H9 (cell line): Measurements from ENCODE around the gene MAN1A2. TPM values are rescaled to one million over a fixed set of nuclear protein-coding genes. Genes with fewer than 3 reads are reported as not detected.

Experiments
- DNase-seq: peaks from one replicate; pipeline ENCODE4 v3.0.0-alpha.2; 2017
- H2AFZ ChIP-seq: one replicate; pipeline ENCODE4 v1.6.1; 2013; ENCODE audit warnings: mild to moderate bottlenecking, low read length, control low read depth, moderate library complexity
- H2AK5ac ChIP-seq: 2 replicates; pipeline ENCODE4 v1.6.1; 2013; ENCODE audit warnings: low read length, control low read depth, mixed read lengths; ENCODE audit not compliant: insufficient read length
- H2BK120ac ChIP-seq: one replicate; pipeline ENCODE4 v1.6.1; 2013; ENCODE audit warnings: low read depth, mild to moderate bottlenecking, low read length, control low read depth, inconsistent platforms; ENCODE audit not compliant: poor library complexity, severe bottlenecking
- H2BK12ac ChIP-seq: 2 replicates; pipeline ENCODE4 v1.6.1; 2013; ENCODE audit warnings: low read length, control low read depth, mixed read lengths, low read depth; ENCODE audit not compliant: insufficient read length
- H2BK15ac ChIP-seq: 2 replicates; pipeline ENCODE4 v1.6.1; 2013; ENCODE audit warnings: low read depth, low read length, control low read depth
- H2BK20ac ChIP-seq: one replicate; pipeline ENCODE4 v1.6.1; 2013; ENCODE audit warnings: low read depth, mild to moderate bottlenecking, low read length, control low read depth, inconsistent platforms; ENCODE audit not compliant: poor library complexity, severe bottlenecking
- H2BK5ac ChIP-seq: 2 replicates; pipeline ENCODE4 v1.6.1; 2013; ENCODE audit warnings: low read length, control low read depth, mixed read lengths; ENCODE audit not compliant: insufficient read length
- H3K14ac ChIP-seq: 2 replicates; pipeline ENCODE4 v1.6.1; 2013; ENCODE audit warnings: low read length, control low read depth; ENCODE audit not compliant: insufficient read depth
- H3K18ac ChIP-seq: 2 replicates; pipeline ENCODE4 v1.6.1; 2013; ENCODE audit warnings: low read depth, mild to moderate bottlenecking, mixed read lengths, low read length, control low read depth; ENCODE audit not compliant: insufficient read length
- H3K23ac ChIP-seq: 2 replicates; pipeline ENCODE4 v1.6.1; 2013; ENCODE audit warnings: low read length, control low read depth, mixed read lengths, low read depth; ENCODE audit not compliant: insufficient read length
- H3K23me2 ChIP-seq: 2 replicates; pipeline ENCODE4 v1.6.1; 2013; ENCODE audit warnings: low read depth, mild to moderate bottlenecking, mixed read lengths, low read length, control low read depth; ENCODE audit not compliant: insufficient read length, poor library complexity, severe bottlenecking
- H3K27ac ChIP-seq: 2 replicates; pipeline ENCODE4 v1.5.1; 2013; ENCODE audit warnings: low read length, control low read depth, mixed read lengths, low read depth; ENCODE audit not compliant: insufficient read length
- H3K27me3 ChIP-seq: 2 replicates; pipeline ENCODE4 v1.6.1; 2013; ENCODE audit warnings: low read length, control low read depth, inconsistent platforms; ENCODE audit not compliant: insufficient read depth
- H3K4ac ChIP-seq: 2 replicates; pipeline ENCODE4 v1.6.1; 2013; ENCODE audit warnings: low read depth, mild to moderate bottlenecking, control low read depth, inconsistent platforms, low read length, moderate library complexity
- H3K4me1 ChIP-seq: 2 replicates; pipeline ENCODE4 v1.6.1; 2013; ENCODE audit warnings: low read length, control low read depth, inconsistent platforms; ENCODE audit not compliant: insufficient read depth
- H3K4me2 ChIP-seq: 2 replicates; pipeline ENCODE4 v1.6.1; 2013; ENCODE audit warnings: low read length, control low read depth, mixed read lengths; ENCODE audit not compliant: insufficient read length, insufficient read depth
- H3K56ac ChIP-seq: 2 replicates; pipeline ENCODE4 v1.6.1; 2013; ENCODE audit warnings: low read depth, mild to moderate bottlenecking, mixed read lengths, low read length, control low read depth; ENCODE audit not compliant: insufficient read length
- H3K79me1 ChIP-seq: 2 replicates; pipeline ENCODE4 v1.6.1; 2013; ENCODE audit warnings: low read depth, mild to moderate bottlenecking, moderate library complexity, low read length, control low read depth, inconsistent platforms; ENCODE audit not compliant: insufficient read depth, poor library complexity, severe bottlenecking
- H3K79me2 ChIP-seq: 2 replicates; pipeline ENCODE4 v1.6.1; 2013; ENCODE audit warnings: low read length, control low read depth, inconsistent platforms; ENCODE audit not compliant: insufficient read depth
- H3K9ac ChIP-seq: 2 replicates; pipeline ENCODE4 v1.6.1; 2013; ENCODE audit warnings: low read length, control low read depth, mixed read lengths; ENCODE audit not compliant: insufficient read length; ENCODE audit errors: extremely low read depth
- H3K9me3 ChIP-seq: one replicate; pipeline ENCODE4 v1.6.1; 2013; ENCODE audit warnings: low read depth, low read length, inconsistent platforms; ENCODE audit not compliant: control insufficient read depth
- H3T11ph ChIP-seq: one replicate; pipeline ENCODE4 v1.6.1; 2013; ENCODE audit warnings: mild to moderate bottlenecking, low read length, control low read depth, inconsistent platforms
- H4K20me1 ChIP-seq: one replicate; pipeline ENCODE4 v1.6.1; 2013; ENCODE audit not compliant: control insufficient read depth, insufficient read length, insufficient read depth
- H4K5ac ChIP-seq: 2 replicates; pipeline ENCODE4 v1.6.1; 2013; ENCODE audit warnings: low read depth, mild to moderate bottlenecking, mixed read lengths, low read length, control low read depth; ENCODE audit not compliant: insufficient read length
- H4K8ac ChIP-seq: replicated peaks from 2 replicates; pipeline ENCODE4 v1.6.1; 2013; ENCODE audit warnings: low read length, control low read depth, mixed read lengths, low read depth; ENCODE audit not compliant: insufficient read length
- H4K91ac ChIP-seq: 2 replicates; pipeline ENCODE4 v1.6.1; 2013; ENCODE audit warnings: low read depth, mild to moderate bottlenecking, moderate library complexity, mixed read lengths, low read length, control low read depth; ENCODE audit not compliant: insufficient read length
- H3K27ac Mint-ChIP-seq, 3 experiments: 2 replicates in 2 of 3; 3 replicates in 1 of 3; pipeline ENCODE4 v1.8.0; 2020 to 2021; ENCODE audit warnings: mixed read lengths in 3 of 3, mild to moderate bottlenecking in 1 of 3, moderate library complexity in 1 of 3
- H3K27me3 Mint-ChIP-seq: 2 replicates; pipeline ENCODE4 v1.8.0; 2021; ENCODE audit warnings: low read depth, mild to moderate bottlenecking, moderate library complexity, mixed read lengths
- H3K36me3 Mint-ChIP-seq, 3 experiments: 2 replicates in 2 of 3; 3 replicates in 1 of 3; pipeline ENCODE4 v1.8.0; 2020 to 2021; ENCODE audit warnings: low read depth in 3 of 3, mixed read lengths in 3 of 3; ENCODE audit not compliant: insufficient read depth in 1 of 3
- H3K4me1 Mint-ChIP-seq, 2 experiments: 2 replicates each; pipeline ENCODE4 v1.8.0; 2020; ENCODE audit warnings: mixed read lengths in 2 of 2
- H3K4me3 Mint-ChIP-seq, 2 experiments: 2 replicates in 1 of 2; 3 replicates in 1 of 2; pipeline ENCODE4 v1.8.0; 2020 to 2021; ENCODE audit warnings: mild to moderate bottlenecking in 2 of 2, mixed read lengths in 2 of 2, moderate library complexity in 1 of 2
- H3K9me3 Mint-ChIP-seq, 2 experiments: 2 replicates in 1 of 2; 3 replicates in 1 of 2; pipeline ENCODE4 v1.8.0; 2020; ENCODE audit warnings: mild to moderate bottlenecking in 2 of 2, mixed read lengths in 2 of 2, moderate library complexity in 1 of 2
- CTCF ChIP-seq: fragments of 200-600 bp; sonication (generic); conservative IDR thresholded peaks from 3 replicates; pipeline ENCODE4 v1.8.0; 2021; ENCODE audit warnings: antibody characterized with exemption, mild to moderate bottlenecking
- WGBS: extraction: QIAGEN DNeasy Blood & Tissue Kit; methylation state at CpG from one replicate; pipeline ENCODE4 v1.1.7; 2013; ENCODE audit warnings: missing lambda C conversion rate, low lambda C conversion rate, mixed read lengths; ENCODE audit not compliant: insufficient read length; ENCODE audit errors: extremely low coverage; 5-methylcytosine and 5-hydroxymethylcytosine counted together
- long read RNA-seq: library from polyadenylated mRNA; unstranded; transcript quantifications from one replicate; pipeline ENCODE4 v2.0.0, GENCODE V29; 2020
- total RNA-seq: library from RNA; stranded (reverse); gene quantifications from 2 replicates; pipeline ENCODE4 v1.2.1, GENCODE V29; 2021

The MAN1A2 gene
- 24.0 and 25.4 TPM in 2 replicates for total RNA-seq
- long read RNA-seq, full-length matches to known transcripts = 5 of 68 reads
- long read RNA-seq, partial matches to known transcripts = 62 of 68 reads
- long read RNA-seq, other reads (novel, unspliced or antisense) = 1 of 68 reads

DNA sequence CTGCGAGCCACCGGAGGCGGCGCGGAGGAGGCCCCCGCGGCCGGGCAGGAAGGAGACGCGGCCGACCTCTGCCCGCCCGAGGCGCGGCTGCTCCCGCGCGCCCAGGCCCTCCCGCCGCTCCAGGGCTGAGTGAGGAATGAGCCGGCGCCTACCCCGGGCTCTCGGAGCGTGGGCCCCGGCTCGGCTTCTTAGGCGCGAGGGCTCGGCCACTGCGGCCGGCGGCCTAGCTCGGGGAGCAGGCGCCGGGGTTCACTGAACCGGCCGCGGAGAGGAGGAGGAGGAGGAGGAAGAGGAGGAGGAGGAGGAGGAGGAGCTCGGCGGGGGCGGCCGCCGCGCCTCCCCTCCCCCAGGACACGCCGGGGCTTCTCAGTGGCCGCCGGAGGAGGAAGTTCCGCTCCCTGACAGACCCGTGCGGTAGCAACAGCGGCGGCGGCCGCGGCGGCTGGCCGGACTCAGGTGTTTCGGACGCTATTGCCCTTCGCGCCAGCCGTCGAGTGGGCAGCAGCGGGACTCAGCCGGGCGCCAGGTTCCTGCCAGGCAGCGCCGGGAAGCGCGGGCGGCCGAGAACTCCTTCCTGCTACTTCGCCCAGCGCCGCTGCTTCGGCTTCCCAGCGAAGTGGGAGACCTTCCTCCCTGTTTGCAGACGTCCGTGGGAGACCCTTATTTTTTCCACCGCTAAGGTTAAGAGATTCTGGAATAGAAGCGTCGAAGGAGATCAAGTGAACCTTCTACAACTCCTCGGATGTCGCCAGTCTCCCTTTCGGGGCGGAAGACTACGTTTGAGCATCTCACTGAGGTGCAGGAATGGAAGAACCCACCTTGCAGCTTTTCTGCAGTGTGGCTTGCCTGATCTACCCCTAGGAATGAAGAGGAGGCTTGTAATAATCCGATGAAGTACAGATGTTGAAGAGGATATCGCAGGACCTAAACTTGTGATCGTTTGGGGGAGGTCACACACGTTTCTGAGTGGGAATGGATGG lies at the start of gene MAN1A2:
MAN1A2 (plus strand) TSS at position 404 of the 980 bp plus-strand sequence. CDS start 735 bp downstream, outside the sequence.
- H3K27me3 Mint-ChIP-seq = peaks cover 7% of the 10 kb centered on the region
- no peak within 1 kb of the TSS for H2BK12ac ChIP-seq
- H2BK120ac ChIP-seq = no peak within 1 kb of the TSS
- no peak within 1 kb of the TSS for H4K8ac ChIP-seq
- no peak within 1 kb of the TSS; the same call in 1 of the 2 replicates for H2BK15ac ChIP-seq
- no peak within 1 kb of the TSS for H2BK20ac ChIP-seq
- no peak within 1 kb of the TSS for H3K4ac ChIP-seq
- no peak within 1 kb of the TSS for H2AK5ac ChIP-seq
- peak; percentile 78 for DNase-seq
- peaks cover 17% of the 10 kb centered on the region for H3K23me2 ChIP-seq
- peak within 1 kb of the TSS; percentile 91 to 96 for H3K4me3 Mint-ChIP-seq
- H3K27ac Mint-ChIP-seq = peak within 1 kb of the TSS in 2 of 3 experiments; percentile 88 to 98; a peak in 5 of 7 replicates
- H3K18ac ChIP-seq = peak within 1 kb of the TSS; percentile 74
- no peak within 1 kb of the TSS for H3T11ph ChIP-seq
- peaks cover 4% of the 10 kb centered on the region; the same call in 1 of the 2 replicates for H3K79me2 ChIP-seq
- no peaks in the 10 kb centered on the region for H3K9me3 ChIP-seq
- peak within 1 kb of the TSS; percentile 88 for H3K9ac ChIP-seq
- no peak within 1 kb of the TSS for H3K27ac ChIP-seq
- H3K36me3 Mint-ChIP-seq = no peaks in the 10 kb centered on the region; a peak in 1 of 7 replicates
- H3K4me1 ChIP-seq = peaks cover 7% of the 10 kb centered on the region; the same call in 1 of the 2 replicates
- no peak within 1 kb of the TSS for H4K91ac ChIP-seq
- H4K5ac ChIP-seq = no peak within 1 kb of the TSS
- peaks cover 48 to 56% of the 10 kb centered on the region in 2 experiments for H3K4me1 Mint-ChIP-seq
- WGBS = no CpG with 5 or more reads among the region's 93 CpGs
- no peaks in the 10 kb centered on the region for H4K20me1 ChIP-seq
- no peak within 1 kb of the TSS for H2AFZ ChIP-seq
- H3K14ac ChIP-seq = peak within 1 kb of the TSS; percentile 93
- no peak within 1 kb of the TSS for H3K56ac ChIP-seq
- H3K4me2 ChIP-seq = peak within 1 kb of the TSS; percentile 92
- H3K79me1 ChIP-seq = no peaks in the 10 kb centered on the region
- H3K9me3 Mint-ChIP-seq = no peaks in the 10 kb centered on the region
- no peak within 1 kb of the TSS for H2BK5ac ChIP-seq
- H3K23ac ChIP-seq = no peak within 1 kb of the TSS
- no peaks in the 10 kb centered on the region; the same call in 1 of the 2 replicates for H3K27me3 ChIP-seq
- no peak for TF ChIP-seq CTCF
